GM10266 (cell line): Measurements from ENCODE around the gene GEMIN5.
"Not testable (repeated sequence)": the region's sequence is repeated elsewhere in the genome, so short reads cannot be mapped to it uniquely, and the experiment has no call there.

ENCODE experiments used
- DNase-seq: peaks from one replicate; pipeline ENCODE4 v3.0.0; 2012; ENCODE audit errors: extremely low spot score
- TF ChIP-seq, protein P1 (sequence below): IDR thresholded peaks from 2 replicates; pipeline ENCODE4 v1.5.1; 2012; ENCODE audit warnings: mild to moderate bottlenecking, low read depth; ENCODE audit not compliant: control insufficient read depth, insufficient read depth; ENCODE audit errors: missing control alignments

GEMIN5 gene

GRCh38 chr5:154916874-154917273, 21.1 kb downstream of the GEMIN5 start:
- DNase-seq: no peak
- TF ChIP-seq, protein P1, sequence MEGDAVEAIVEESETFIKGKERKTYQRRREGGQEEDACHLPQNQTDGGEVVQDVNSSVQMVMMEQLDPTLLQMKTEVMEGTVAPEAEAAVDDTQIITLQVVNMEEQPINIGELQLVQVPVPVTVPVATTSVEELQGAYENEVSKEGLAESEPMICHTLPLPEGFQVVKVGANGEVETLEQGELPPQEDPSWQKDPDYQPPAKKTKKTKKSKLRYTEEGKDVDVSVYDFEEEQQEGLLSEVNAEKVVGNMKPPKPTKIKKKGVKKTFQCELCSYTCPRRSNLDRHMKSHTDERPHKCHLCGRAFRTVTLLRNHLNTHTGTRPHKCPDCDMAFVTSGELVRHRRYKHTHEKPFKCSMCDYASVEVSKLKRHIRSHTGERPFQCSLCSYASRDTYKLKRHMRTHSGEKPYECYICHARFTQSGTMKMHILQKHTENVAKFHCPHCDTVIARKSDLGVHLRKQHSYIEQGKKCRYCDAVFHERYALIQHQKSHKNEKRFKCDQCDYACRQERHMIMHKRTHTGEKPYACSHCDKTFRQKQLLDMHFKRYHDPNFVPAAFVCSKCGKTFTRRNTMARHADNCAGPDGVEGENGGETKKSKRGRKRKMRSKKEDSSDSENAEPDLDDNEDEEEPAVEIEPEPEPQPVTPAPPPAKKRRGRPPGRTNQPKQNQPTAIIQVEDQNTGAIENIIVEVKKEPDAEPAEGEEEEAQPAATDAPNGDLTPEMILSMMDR: no peak

- DNase-seq: not testable (repeated sequence)
These were observed 32.4 kb downstream of the GEMIN5 start for GRCh38 chr5:154905601-154906000.

DNA sequence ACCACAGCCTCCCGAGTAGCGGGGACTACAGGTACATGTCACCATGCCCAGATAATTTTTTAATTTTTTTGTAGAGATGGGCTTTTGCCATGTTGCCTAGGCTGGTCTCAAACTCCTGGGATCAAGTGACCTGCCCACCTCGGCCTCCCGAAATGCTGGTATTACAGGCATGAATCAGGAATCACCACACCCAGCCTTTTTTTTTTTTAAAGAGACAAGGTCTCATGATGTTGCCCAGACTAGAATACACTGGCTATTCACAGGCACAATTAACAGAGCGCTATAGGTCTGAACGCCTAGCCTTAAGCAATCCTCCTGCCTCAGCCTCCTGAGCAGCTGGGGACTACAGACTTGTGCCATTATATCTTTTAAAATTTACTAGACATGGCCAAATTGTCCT, 36.1 kb downstream of the GEMIN5 start:
- DNase-seq: no peak
- TF ChIP-seq, protein P1: no peak

GRCh38 chr5:154901276-154901675, 36.7 kb downstream of the GEMIN5 start:
- TF ChIP-seq, protein P1: no peak
- no peak for DNase-seq

DNA sequence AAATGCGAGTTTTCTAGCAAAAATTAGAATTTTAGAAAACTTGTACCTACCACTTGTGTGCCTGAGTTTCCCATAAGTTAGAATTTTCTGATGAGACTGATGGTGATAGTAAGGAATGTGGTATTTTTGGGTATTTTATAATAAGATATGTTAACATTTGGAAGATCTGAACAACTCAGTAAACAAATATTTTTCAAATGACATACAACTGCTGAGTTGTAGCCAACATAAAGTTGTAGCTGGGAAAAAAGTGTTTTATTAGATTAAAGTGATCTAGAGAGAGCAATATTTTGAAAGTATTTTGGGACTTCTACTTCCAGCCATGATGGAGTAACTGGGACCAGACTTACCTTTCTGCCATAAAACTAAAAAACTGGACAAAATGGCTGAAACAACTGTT, 37.9 kb downstream of the GEMIN5 start:
- no peak for DNase-seq
- TF ChIP-seq, protein P1: no peak

DNA sequence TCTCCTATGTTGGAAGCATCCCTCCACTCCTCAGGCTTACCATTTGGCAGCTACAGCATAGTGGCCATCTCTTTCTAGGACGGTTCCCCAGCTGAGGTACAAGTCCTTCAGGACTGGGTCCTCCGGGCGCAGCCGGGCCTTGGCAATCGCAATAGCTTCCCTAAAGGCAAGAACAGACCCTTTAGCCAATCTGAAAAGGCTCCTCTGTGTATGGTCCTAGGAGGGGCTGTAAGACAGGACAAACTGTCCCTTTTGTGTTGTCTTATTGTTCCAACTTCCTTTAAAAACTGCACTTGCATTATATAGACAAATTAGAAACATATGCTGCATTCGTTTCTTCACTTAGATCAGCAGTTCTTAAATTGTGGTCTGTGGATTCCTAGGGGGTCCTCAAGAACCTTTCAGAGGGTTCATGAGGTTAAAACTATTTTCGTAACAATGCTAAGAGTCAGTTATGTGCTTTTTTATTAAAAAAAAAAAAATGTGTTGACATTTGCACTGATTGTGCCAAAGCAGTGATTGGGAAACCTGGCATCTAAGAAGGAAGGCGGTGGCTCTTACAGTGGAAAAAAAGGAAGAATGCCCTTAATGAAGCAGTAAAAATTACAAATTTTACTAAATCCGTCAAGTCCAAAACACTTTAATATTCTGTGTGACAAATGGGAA, 38.7 kb downstream of the GEMIN5 start:
- TF ChIP-seq, protein P1: no peak
- no peak for DNase-seq

- no peak for DNase-seq
These were observed 39.8 kb downstream of the GEMIN5 start for GRCh38 chr5:154898210-154898609.

More at GRCh38 chr5:154898210-154898609, 39.8 kb downstream of the GEMIN5 start:
- TF ChIP-seq, protein P1: no peak
